Effector CD8-positive, alpha-beta T cell (primary cell): ENCODE measurements around the gene GPR137B.
"Not testable (repeated sequence)": the region's sequence is repeated elsewhere in the genome, so short reads cannot be mapped to it uniquely, and the experiment has no call there.

ENCODE experiments used
- DNase-seq: peaks from one replicate; lab custom pipeline; 2025; lab: John Stamatoyannopoulos, UW

The GPR137B gene

GRCh38 chr1:236144446-236145150 is 2.3 kb downstream of the GPR137B start:
- DNase-seq = no peak

- DNase-seq = no peak
Measured at GRCh38 chr1:236147068-236147467, 4.7 kb downstream of the GPR137B start.

GRCh38 chr1:236147521-236148469 is 5.5 kb downstream of the GPR137B start:
- no peak for DNase-seq

- no peak for DNase-seq
Measured at GRCh38 chr1:236148470-236148845, 6.1 kb downstream of the GPR137B start.

- no peak for DNase-seq
Measured at GRCh38 chr1:236149003-236149595, 6.8 kb downstream of the GPR137B start.

GRCh38 chr1:236149696-236150228 is 7.4 kb downstream of the GPR137B start:
- DNase-seq = no peak

- DNase-seq = no peak
Measured at GRCh38 chr1:236150311-236150955, 8.1 kb downstream of the GPR137B start.

- no peak for DNase-seq
Measured at GRCh38 chr1:236150986-236151385, 8.6 kb downstream of the GPR137B start.

GRCh38 chr1:236151739-236152424 is 9.5 kb downstream of the GPR137B start:
- DNase-seq = no peak

GRCh38 chr1:236154126-236154525 is 11.8 kb downstream of the GPR137B start:
- DNase-seq = no peak

GRCh38 chr1:236154671-236155398 is 12.5 kb downstream of the GPR137B start:
- no peak for DNase-seq

GRCh38 chr1:236155399-236155767 is 13.0 kb downstream of the GPR137B start:
- DNase-seq = no peak

- no peak for DNase-seq
Measured at GRCh38 chr1:236155841-236156503, 13.6 kb downstream of the GPR137B start.

GRCh38 chr1:236156512-236157208 is 14.3 kb downstream of the GPR137B start:
- DNase-seq = no peak

- not testable (repeated sequence) for DNase-seq
Measured at GRCh38 chr1:236158072-236158471, 15.7 kb downstream of the GPR137B start.

- no peak for DNase-seq
Measured at GRCh38 chr1:236158719-236159118, 16.4 kb downstream of the GPR137B start.

GRCh38 chr1:236159704-236160539 is 17.6 kb downstream of the GPR137B start:
- no peak for DNase-seq

GRCh38 chr1:236160540-236161127 is 18.3 kb downstream of the GPR137B start:
- DNase-seq = no peak
